Thoracic aorta (tissue), 2 donors: ENCODE measurements around the gene GDPD5. TPM values are rescaled to one million over a fixed set of nuclear protein-coding genes. Genes with fewer than 3 reads are reported as not detected.

Source experiments
- ATAC-seq: fragments of 150-250 bp; one replicate; pipeline ENCODE4 v1.8.0; 2017; ENCODE audit warnings: low read depth; ENCODE audit not compliant: insufficient number of reproducible peaks, low FRiP score
- DNase-seq: peaks from one replicate; pipeline ENCODE4 v3.0.0-alpha.2; 2020; ENCODE audit warnings: low spot score
- H3K27ac ChIP-seq, 2 donors: fragments of 200-600 bp; sonication (generic); 1 replicate in 1 of 2; 2 replicates in 1 of 2; pipeline ENCODE4 v1.5.1; 2016; ENCODE audit warnings: mild to moderate bottlenecking in 2 of 2, moderate library complexity in 2 of 2
- H3K27me3 ChIP-seq: fragments of 200-600 bp; sonication (generic); replicated peaks from 2 replicates; pipeline ENCODE4 v1.6.0; 2016; ENCODE audit warnings: mild to moderate bottlenecking; ENCODE audit not compliant: insufficient read depth
- H3K36me3 ChIP-seq: fragments of 200-600 bp; sonication (generic); one replicate; pipeline ENCODE4 v1.5.1; 2016
- H3K4me1 ChIP-seq, 2 donors: fragments of 200-600 bp; sonication (generic); 1 replicate in 1 of 2; 2 replicates in 1 of 2; pipeline versions ENCODE4 v1.5.1 to v1.6.0; 2016; ENCODE audit warnings: low read depth in 2 of 2, mild to moderate bottlenecking in 1 of 2; ENCODE audit not compliant: control insufficient read depth in 1 of 2
- H3K4me3 ChIP-seq: fragments of 200-600 bp; sonication (generic); 2 replicates; pipeline ENCODE4 v1.5.1; 2016; ENCODE audit warnings: mild to moderate bottlenecking
- H3K9me3 ChIP-seq: fragments of 200-600 bp; sonication (generic); 2 replicates; pipeline ENCODE4 v1.5.1; 2016
- total RNA-seq, 2 donors: library from RNA; depleted of rRNA; stranded (reverse); fragments of >200 nt; gene quantifications; one replicate each; pipeline versions ENCODE4 v1.1.0 to v1.2.3, GENCODE V29; 2016
- TF ChIP-seq, protein P1 (sequence below): fragments of 200-600 bp; sonication (generic); IDR thresholded peaks from one replicate; pipeline ENCODE4 v1.5.1; 2019; ENCODE audit warnings: antibody characterized with exemption

The GDPD5 gene
- total RNA-seq, 2 donors from 2014 or later: 30.8 to 34.9 TPM

DNA sequence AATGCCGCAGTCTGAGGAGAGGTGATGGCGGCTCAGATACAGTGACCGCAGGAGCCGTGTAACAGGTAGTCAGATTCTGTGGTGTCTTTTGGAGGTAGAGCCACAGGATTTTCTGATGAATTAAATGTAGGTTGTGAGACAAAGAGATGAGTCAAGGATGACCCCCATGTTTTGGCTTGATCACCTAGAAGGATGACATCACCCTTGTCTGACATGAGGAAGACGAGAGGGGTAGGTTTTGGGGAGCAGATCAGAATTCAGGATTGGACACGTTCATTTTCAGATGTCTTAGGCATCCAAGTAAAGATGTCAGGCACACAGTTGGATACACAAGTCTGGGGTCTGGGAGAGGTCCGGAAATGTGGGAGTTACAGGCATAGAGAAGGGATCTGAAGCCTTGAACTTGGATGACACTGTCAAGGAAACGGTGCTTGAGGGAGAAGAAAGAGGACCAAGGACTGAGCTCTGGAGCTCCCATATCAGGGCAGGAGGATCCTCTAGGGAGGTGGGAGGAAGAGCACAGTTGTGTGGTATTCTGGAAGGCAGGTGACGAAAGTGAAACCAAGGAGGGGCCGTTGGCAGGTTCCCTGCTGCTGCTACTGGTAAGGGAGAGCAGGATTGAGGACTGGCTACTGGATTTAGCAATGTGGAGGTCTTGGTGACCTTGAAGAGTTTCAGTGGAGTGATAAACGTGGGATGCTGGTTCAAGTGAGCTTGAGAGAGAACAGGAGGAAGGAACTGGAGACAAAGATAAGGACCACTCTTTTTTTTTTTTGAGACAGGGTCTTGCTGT, 12.6 kb upstream of the GDPD5 start:
- Histone ChIP-seq H3K4me1 (no peaks in the 10 kb centered on the region), H3K27ac (no peak overlapping the region), H3K27me3 (no peaks in the 10 kb centered on the region), H3K9me3 (no peaks in the 10 kb centered on the region), H3K4me3 (no peak overlapping the region), H3K36me3 (no peaks in the 10 kb centered on the region)
- TF ChIP-seq, protein P1, sequence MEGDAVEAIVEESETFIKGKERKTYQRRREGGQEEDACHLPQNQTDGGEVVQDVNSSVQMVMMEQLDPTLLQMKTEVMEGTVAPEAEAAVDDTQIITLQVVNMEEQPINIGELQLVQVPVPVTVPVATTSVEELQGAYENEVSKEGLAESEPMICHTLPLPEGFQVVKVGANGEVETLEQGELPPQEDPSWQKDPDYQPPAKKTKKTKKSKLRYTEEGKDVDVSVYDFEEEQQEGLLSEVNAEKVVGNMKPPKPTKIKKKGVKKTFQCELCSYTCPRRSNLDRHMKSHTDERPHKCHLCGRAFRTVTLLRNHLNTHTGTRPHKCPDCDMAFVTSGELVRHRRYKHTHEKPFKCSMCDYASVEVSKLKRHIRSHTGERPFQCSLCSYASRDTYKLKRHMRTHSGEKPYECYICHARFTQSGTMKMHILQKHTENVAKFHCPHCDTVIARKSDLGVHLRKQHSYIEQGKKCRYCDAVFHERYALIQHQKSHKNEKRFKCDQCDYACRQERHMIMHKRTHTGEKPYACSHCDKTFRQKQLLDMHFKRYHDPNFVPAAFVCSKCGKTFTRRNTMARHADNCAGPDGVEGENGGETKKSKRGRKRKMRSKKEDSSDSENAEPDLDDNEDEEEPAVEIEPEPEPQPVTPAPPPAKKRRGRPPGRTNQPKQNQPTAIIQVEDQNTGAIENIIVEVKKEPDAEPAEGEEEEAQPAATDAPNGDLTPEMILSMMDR: no peak
- ATAC-seq (no peak), DNase-seq (no peak)

DNA sequence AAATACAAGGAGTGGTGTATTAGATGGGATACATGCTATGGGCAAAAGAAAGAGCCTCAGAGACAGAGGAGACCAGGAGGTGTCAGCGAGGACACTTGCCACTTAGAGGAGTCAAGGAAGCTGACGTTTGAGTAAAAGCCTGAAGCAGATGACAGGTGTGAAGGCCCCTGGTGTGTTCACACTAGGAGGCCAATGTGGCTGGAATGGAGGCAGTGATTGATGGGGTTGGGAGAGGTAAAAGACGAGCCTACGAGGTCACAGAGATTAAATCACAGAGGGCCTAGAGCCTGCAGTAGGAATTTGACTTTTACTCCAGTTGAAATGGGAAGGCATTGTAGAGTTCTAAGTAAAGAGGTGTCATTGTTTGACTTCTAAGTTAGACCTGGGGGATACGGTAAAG, 12.0 kb upstream of the GDPD5 start:
- no peak overlapping the region for H3K27ac ChIP-seq
- H3K36me3 ChIP-seq: no peaks in the 10 kb centered on the region
- no peaks in the 10 kb centered on the region for H3K4me1 ChIP-seq
- no peak overlapping the region for H3K4me3 ChIP-seq
- H3K27me3 ChIP-seq: no peaks in the 10 kb centered on the region
- TF ChIP-seq, protein P1: no peak
- no peaks in the 10 kb centered on the region for H3K9me3 ChIP-seq
- DNase-seq: no peak
- no peak for ATAC-seq

DNA sequence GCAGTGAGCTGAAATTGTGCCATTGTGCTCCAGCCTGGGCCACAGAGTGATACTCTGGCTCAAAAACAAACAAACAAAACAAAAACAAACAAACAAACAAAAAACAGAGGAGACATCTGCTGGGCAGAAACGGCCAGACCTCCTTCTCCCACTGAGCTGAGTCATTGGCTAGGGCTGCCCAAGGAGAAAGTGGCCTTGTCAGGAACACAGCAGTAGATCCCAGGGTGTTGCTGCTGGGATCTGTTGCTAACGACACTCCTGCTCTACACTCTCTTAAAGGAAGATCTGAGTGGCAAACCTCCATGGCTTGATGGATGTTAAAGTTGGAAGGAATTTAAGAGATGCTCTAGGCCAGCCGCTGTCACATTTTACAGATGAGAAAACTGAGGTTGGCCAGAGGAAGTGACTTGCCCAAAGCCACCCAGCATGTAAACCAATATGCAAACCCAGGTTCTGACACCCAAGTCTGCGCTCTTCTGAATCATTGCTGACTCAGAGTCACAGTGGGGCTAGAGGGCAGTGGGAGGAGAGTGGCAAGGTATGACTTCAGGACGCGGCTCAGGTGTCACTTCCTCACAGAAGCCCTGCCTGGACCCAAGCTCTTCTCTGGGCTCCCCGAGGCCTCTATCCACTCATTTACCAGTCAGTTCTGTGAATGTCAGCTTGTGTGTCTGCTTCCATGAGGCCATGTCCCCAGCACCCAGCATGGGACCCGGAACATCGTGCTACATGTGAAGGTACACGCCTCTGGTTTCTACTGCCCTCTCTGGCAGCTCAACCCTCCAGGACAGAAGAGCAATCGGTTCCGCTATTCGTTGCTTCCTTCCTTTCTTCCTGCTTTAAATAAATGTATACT, 11.3 kb upstream of the GDPD5 start:
- Histone ChIP-seq H3K4me1 (no peaks in the 10 kb centered on the region), H3K27me3 (no peaks in the 10 kb centered on the region), H3K9me3 (no peaks in the 10 kb centered on the region), H3K4me3 (no peak overlapping the region), H3K27ac (no peak overlapping the region), H3K36me3 (no peaks in the 10 kb centered on the region)
- TF ChIP-seq, protein P1: no peak
- ATAC-seq (no peak), DNase-seq (no peak)

DNA sequence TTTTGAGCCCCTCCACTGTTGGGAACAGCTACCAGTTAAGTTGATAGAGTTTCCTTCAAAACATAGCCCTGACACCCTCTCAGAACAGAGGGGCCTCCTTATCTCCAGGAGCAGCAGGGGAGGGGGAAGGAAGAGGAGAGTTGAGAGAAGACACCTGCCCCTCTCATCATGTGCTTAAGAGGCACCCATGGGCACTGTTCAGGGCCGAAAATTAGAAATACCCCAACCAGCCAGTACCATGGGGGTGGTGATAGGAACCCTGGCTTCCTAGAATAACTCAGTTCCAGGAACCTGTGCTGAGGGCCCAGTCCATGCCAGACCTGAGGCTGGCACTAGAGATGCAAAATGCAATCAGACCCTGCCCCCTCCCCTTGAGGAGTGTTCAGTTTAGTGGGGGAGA, 9.3 kb upstream of the GDPD5 start:
- TF ChIP-seq, protein P1: no peak
- Histone ChIP-seq H3K36me3 (no peaks in the 10 kb centered on the region), H3K27me3 (no peaks in the 10 kb centered on the region), H3K4me1 (no peaks in the 10 kb centered on the region), H3K4me3 (no peak overlapping the region), H3K27ac (no peak overlapping the region), H3K9me3 (no peaks in the 10 kb centered on the region)
- no peak for ATAC-seq
- no peak for DNase-seq
